ENCODE data around the gene ESPL1. TPM values are rescaled to one million over a fixed set of nuclear protein-coding genes. Genes with fewer than 3 reads are reported as not detected.

ESPL1 gene
- total RNA-seq, 6 experiments from 2014 or later: 7.0 to 16.1 (median 14.1) TPM

DNA sequence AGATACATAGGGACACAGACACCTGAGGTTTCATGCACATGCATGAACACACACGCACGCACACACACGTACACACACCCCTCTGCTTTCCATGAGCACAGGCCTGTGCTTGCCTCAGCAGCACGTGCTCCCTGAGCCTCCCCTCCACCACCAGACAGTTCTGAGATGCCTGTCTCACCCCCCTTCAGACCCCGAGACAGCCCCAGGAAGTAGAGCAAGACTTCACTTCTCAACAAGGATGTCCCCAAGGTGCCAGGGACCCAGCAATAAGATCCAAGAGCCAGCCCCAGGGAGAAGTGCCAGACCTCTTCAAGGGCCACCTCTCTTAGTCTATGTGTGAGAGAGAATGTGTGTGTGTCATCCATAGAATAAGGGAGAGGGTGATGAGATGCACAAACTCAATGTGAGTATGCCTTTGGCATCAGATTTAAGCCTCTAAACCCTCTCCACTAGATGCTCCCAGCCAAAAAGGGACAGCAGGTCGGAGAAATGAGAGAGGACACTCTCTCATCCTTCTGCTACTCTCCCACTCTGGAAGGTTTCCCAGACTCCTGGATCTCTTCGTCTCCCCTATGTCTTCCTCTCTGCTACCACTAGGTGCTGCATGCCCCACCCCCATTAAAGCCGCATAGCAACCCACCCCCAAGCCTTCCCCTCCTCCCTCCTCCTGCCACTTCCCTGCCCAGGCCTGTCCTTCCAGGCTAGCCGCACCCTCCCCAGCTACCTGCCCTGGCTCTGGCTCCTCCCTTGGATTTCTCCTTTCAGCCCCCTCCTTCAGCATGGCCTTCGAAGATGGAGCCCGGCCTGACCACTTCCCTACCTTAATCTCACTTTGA is 43.8 kb upstream of the ESPL1 start:
- Mint-ChIP-seq H3K27ac (peak overlapping the region; percentile 90), H3K9me3 (no peaks in the 10 kb centered on the region), H3K4me1 (ENCODE audit: low read depth) (peaks cover 67% of the 10 kb centered on the region), H3K4me3 (peak overlapping the region; percentile 56; the same call in 1 of the 2 replicates), H3K27me3 (ENCODE audit: insufficient read depth) (peaks cover 3% of the 10 kb centered on the region), H3K36me3 (ENCODE audit: low read depth) (peaks cover 4% of the 10 kb centered on the region; the same call in 1 of the 2 replicates)
- TF ChIP-seq, protein P1, sequence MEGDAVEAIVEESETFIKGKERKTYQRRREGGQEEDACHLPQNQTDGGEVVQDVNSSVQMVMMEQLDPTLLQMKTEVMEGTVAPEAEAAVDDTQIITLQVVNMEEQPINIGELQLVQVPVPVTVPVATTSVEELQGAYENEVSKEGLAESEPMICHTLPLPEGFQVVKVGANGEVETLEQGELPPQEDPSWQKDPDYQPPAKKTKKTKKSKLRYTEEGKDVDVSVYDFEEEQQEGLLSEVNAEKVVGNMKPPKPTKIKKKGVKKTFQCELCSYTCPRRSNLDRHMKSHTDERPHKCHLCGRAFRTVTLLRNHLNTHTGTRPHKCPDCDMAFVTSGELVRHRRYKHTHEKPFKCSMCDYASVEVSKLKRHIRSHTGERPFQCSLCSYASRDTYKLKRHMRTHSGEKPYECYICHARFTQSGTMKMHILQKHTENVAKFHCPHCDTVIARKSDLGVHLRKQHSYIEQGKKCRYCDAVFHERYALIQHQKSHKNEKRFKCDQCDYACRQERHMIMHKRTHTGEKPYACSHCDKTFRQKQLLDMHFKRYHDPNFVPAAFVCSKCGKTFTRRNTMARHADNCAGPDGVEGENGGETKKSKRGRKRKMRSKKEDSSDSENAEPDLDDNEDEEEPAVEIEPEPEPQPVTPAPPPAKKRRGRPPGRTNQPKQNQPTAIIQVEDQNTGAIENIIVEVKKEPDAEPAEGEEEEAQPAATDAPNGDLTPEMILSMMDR (IDR thresholded peaks at IDR 0.05): peak; percentile 59
- no peak for DNase-seq

DNA sequence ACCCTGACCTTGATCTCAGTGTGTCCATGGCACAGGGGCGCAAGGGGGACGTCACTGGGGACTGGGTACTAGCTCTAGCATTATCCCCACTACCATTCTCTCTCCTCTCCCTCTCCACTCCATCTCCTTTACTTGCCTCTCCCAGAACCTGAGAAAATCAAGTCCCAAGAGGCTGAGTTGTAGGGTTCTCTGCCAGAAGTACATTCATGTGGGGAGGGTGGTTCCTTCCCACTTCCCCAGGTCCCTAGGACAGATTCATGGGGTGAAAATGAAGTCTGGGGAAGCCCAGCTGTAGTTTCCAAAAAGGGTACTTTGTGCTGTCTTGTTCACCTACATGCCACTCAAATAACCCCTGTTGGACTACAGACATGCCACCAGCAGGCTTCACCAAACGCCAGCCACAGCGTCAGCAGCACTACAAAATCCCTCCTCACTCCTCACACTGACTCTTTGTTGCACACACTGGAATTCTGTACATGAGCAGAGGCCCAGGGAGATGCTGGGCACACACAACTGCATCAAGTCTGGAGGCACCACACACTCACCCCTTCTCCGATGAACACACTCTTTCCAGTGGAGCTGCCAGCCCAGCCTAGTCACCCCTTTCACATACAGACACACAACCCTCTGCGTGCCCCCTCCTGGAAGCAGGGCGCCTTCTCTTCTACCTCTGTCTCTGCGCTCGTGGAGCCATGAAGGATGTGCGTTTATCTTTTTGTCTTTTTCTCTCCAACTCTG is 43.0 kb upstream of the ESPL1 start:
- Mint-ChIP-seq H3K27ac (peak overlapping the region; percentile 65), H3K9me3 (no peaks in the 10 kb centered on the region), H3K36me3 (ENCODE audit: low read depth) (no peaks in the 10 kb centered on the region; the same call in 1 of the 2 replicates), H3K27me3 (ENCODE audit: insufficient read depth) (peaks cover 3% of the 10 kb centered on the region), H3K4me1 (ENCODE audit: low read depth) (peaks cover 70% of the 10 kb centered on the region), H3K4me3 (no peak overlapping the region; the same call in 1 of the 2 replicates)
- TF ChIP-seq, protein P1 (IDR thresholded peaks at IDR 0.05): no peak
- DNase-seq: no peak

DNA sequence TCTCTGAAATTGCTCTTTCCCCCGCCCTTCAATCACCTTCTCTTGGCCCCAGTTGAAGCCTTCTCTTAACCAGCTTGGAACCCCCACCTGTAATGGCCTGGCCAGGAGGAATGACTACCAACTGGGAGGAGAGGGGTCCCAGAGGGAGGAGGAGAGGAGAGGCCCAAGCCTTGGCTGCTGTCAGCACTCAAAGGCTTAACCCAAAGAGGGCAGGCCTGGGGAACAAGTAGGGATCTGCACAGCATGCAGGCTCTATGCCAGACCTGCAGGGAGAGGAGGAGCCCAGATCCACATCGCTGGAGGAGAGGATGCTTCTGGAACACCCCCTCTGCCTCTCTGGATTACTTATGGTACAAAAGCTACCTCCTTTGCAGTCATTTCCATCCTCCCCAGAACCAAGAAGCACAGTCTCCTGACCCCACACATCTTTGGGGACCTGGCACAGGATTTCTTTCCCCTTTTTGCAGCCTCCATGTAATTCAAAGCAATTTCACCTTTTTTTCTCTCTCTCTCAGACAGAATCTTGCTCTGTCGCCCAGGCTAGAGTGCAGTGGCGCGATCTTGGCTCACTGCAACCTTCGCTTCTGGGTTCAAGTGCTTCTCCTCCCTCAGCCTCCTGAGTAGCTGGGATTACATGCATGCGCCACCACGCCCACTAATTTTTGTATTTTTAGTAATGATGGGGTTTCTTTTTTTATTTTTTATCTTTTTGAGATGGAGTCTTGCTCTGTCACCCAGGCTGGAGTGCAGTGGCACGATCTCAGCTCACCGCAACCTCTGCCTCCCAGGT is 42.3 kb upstream of the ESPL1 start:
- Mint-ChIP-seq H3K4me1 (ENCODE audit: low read depth) (peaks cover 68% of the 10 kb centered on the region), H3K36me3 (ENCODE audit: low read depth) (no peaks in the 10 kb centered on the region; the same call in 1 of the 2 replicates), H3K9me3 (no peaks in the 10 kb centered on the region), H3K4me3 (no peak overlapping the region; the same call in 1 of the 2 replicates), H3K27ac (peak overlapping the region; percentile 65), H3K27me3 (ENCODE audit: insufficient read depth) (peaks cover 2% of the 10 kb centered on the region)
- no peak for DNase-seq
- TF ChIP-seq, protein P1 (IDR thresholded peaks at IDR 0.05): no peak

DNA sequence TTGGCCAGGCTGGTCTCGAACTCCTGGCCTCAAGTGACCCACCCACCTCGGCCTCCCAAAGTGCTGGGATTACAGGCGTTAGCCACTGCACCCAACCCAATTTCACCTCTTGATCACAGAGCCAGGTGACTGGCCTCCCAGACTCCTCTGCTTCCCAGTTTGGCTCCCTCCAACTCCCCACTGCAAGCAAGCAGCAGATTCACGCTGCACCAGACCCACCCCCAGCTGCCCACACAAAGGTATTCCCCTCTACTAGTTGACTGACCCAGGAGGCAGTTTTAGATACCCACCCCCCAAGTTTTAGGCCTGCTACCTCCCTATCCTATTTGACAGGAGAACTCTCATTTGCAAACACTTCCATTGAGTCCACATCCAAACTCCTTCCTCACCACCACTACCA is 41.3 kb upstream of the ESPL1 start:
- no peaks in the 10 kb centered on the region; the same call in 1 of the 2 replicates for H3K36me3 Mint-ChIP-seq (ENCODE audit: low read depth)
- no peak overlapping the region for H3K27ac Mint-ChIP-seq
- no peak overlapping the region for H3K4me3 Mint-ChIP-seq
- TF ChIP-seq, protein P1 (IDR thresholded peaks at IDR 0.05): no peak
- H3K27me3 Mint-ChIP-seq (ENCODE audit: insufficient read depth): peaks cover 1% of the 10 kb centered on the region
- peaks cover 68% of the 10 kb centered on the region for H3K4me1 Mint-ChIP-seq (ENCODE audit: low read depth)
- DNase-seq: no peak
- no peaks in the 10 kb centered on the region for H3K9me3 Mint-ChIP-seq

DNA sequence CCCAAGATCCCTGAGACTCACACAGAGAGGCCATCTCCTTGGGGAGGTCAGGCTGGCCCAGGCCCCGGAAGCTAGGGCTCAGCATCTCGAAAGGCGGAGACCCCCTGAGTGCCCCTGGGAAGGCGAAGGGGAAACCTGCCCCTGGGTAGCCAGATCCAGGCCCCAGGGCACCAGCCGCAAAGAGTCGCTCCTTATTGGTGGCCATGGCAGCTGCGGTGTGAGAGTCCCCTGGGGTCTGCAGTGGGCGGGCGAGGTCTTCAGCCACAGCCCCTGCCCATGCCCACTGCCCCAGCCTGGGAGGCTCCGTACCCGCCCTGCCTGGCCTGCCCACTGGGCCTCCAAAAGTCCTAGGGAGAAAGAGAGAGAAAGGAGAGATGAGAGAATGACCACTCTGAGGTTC is 40.8 kb upstream of the ESPL1 start:
- DNase-seq: no peak
- TF ChIP-seq, protein P1 (IDR thresholded peaks at IDR 0.05): no peak
- Mint-ChIP-seq H3K4me1 (ENCODE audit: low read depth) (peaks cover 63% of the 10 kb centered on the region), H3K9me3 (no peaks in the 10 kb centered on the region), H3K4me3 (no peak overlapping the region), H3K27me3 (ENCODE audit: insufficient read depth) (peaks cover 1% of the 10 kb centered on the region), H3K27ac (no peak overlapping the region), H3K36me3 (ENCODE audit: low read depth) (no peaks in the 10 kb centered on the region; the same call in 1 of the 2 replicates)

Data from HFFc6 (cell line).